RWPE1 (cell line): Measurements from ENCODE around the gene ANKRD35.
A peak's percentile ranks its signal among the peaks of the same experiment; 100 is the strongest.

ENCODE experiments used
- CTCF ChIA-PET: fragments of 350-600 bp; sonication (Branson Sonifier 250); formaldehyde crosslinking; extraction: SDS; loops from one replicate; lab custom pipeline; 2021; lab: Yijun Ruan, JAX
- POLR2A ChIA-PET: fragments of 400-600 bp; formaldehyde crosslinking; extraction: SDS; loops from one replicate; lab custom pipeline; 2020; ENCODE audit warnings: antibody characterized with exemption; ENCODE audit not compliant: low non-redundant PET; lab: Yijun Ruan, JAX
- DNase-seq: peaks from one replicate; pipeline ENCODE4 v3.0.0; 2012; ENCODE audit warnings: low spot score
- H3K27ac ChIP-seq: fragments of 450-650 bp; 2 replicates; pipeline ENCODE4 v1.5.1; 2017
- CTCF ChIP-seq: fragments of 450-650 bp; conservative IDR thresholded peaks from 2 replicates; pipeline ENCODE4 v1.5.1; 2017; ENCODE audit warnings: low read depth, mild to moderate bottlenecking

ANKRD35 gene

GRCh38 chr1:145849356-145850160 is 36.1 kb downstream of the ANKRD35 start:
- TF ChIP-seq CTCF = no peak; the same call in 1 of the 2 replicates
- DNase-seq = no peak
- H3K27ac ChIP-seq = peak overlapping the region; percentile 15; the same call in 1 of the 2 replicates

GRCh38 chr1:145847827-145848226 is 37.8 kb downstream of the ANKRD35 start:
- no peak for DNase-seq
- peak overlapping the region; percentile 66 for H3K27ac ChIP-seq
- ChIA-PET POLR2A (no interaction called here), CTCF (interaction anchor here (0.6 to 3.9 kb wide), 4 partner anchors 10 to 44 kb away, joined by 3 to 51 read pairs (median 20); partner anchors contain the start of gene PIAS3)
- TF ChIP-seq CTCF = no peak

More at GRCh38 chr1:145849356-145850160, 36.1 kb downstream of the ANKRD35 start:
- ChIA-PET CTCF (interaction anchor here (0.6 kb wide), 1 partner anchor 9 kb away, joined by 3 read pairs; no protein-coding TSS in a partner anchor), POLR2A (no interaction called here)

- ChIA-PET CTCF (interaction anchor here (0.6 to 3.9 kb wide), 11 partner anchors 9 to 188 kb away, joined by 3 to 51 read pairs (median 6); partner anchors contain the start of genes PEX11B, PIAS3 and RBM8A), POLR2A (interaction anchor here (0.8 to 0.9 kb wide), 2 partner anchors 13 to 82 kb away, joined by 3 to 4 read pairs; partner anchors contain the start of gene PIAS3)
- DNase-seq = peak; percentile 36
- no peak; the same call in 1 of the 2 replicates for TF ChIP-seq CTCF
- H3K27ac ChIP-seq = peak overlapping the region; percentile 66
Measured at GRCh38 chr1:145846201-145846612, 39.5 kb downstream of the ANKRD35 start.

GRCh38 chr1:145845514-145846161 is 40.0 kb downstream of the ANKRD35 start, which contains the start of gene NUDT17:
Gene NUDT17, plus strand, starts transcription at chr1:145845630. Its CDS starts 11 bp downstream, at chr1:145845641.
- H3K27ac ChIP-seq = peak within 1 kb of the TSS; percentile 66
- TF ChIP-seq CTCF = peak; percentile 89
- CTCF ChIA-PET = interaction anchor here (0.5 to 3.9 kb wide), 28 partner anchors 9 to 188 kb away, joined by 3 to 51 read pairs (median 6); partner anchors contain the start of genes ANKRD34A, ANKRD35, HJV and PEX11B
- POLR2A ChIA-PET = interaction anchor here (0.8 to 0.9 kb wide), 2 partner anchors 13 to 82 kb away, joined by 3 to 4 read pairs; partner anchors contain the start of gene PIAS3
- peak; percentile 77 for DNase-seq

GRCh38 chr1:145845144-145845513 is 40.5 kb downstream of the ANKRD35 start:
- H3K27ac ChIP-seq = peak overlapping the region; percentile 66
- no peak for DNase-seq
- ChIA-PET POLR2A (interaction anchor here (0.8 kb wide), 1 partner anchor 14 kb away, joined by 4 read pairs; the partner anchor contains the start of gene PIAS3), CTCF (interaction anchor here (0.5 to 3.9 kb wide), 26 partner anchors 8 to 177 kb away, joined by 3 to 51 read pairs (median 6); partner anchors contain the start of genes ANKRD34A, ANKRD35, HJV and PEX11B)
- TF ChIP-seq CTCF = no peak
